ENCODE results near the gene TRAF3.
A peak's percentile ranks its signal among the peaks of the same experiment; 100 is the strongest.

TRAF3 gene, protein sequence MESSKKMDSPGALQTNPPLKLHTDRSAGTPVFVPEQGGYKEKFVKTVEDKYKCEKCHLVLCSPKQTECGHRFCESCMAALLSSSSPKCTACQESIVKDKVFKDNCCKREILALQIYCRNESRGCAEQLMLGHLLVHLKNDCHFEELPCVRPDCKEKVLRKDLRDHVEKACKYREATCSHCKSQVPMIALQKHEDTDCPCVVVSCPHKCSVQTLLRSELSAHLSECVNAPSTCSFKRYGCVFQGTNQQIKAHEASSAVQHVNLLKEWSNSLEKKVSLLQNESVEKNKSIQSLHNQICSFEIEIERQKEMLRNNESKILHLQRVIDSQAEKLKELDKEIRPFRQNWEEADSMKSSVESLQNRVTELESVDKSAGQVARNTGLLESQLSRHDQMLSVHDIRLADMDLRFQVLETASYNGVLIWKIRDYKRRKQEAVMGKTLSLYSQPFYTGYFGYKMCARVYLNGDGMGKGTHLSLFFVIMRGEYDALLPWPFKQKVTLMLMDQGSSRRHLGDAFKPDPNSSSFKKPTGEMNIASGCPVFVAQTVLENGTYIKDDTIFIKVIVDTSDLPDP

DNA sequence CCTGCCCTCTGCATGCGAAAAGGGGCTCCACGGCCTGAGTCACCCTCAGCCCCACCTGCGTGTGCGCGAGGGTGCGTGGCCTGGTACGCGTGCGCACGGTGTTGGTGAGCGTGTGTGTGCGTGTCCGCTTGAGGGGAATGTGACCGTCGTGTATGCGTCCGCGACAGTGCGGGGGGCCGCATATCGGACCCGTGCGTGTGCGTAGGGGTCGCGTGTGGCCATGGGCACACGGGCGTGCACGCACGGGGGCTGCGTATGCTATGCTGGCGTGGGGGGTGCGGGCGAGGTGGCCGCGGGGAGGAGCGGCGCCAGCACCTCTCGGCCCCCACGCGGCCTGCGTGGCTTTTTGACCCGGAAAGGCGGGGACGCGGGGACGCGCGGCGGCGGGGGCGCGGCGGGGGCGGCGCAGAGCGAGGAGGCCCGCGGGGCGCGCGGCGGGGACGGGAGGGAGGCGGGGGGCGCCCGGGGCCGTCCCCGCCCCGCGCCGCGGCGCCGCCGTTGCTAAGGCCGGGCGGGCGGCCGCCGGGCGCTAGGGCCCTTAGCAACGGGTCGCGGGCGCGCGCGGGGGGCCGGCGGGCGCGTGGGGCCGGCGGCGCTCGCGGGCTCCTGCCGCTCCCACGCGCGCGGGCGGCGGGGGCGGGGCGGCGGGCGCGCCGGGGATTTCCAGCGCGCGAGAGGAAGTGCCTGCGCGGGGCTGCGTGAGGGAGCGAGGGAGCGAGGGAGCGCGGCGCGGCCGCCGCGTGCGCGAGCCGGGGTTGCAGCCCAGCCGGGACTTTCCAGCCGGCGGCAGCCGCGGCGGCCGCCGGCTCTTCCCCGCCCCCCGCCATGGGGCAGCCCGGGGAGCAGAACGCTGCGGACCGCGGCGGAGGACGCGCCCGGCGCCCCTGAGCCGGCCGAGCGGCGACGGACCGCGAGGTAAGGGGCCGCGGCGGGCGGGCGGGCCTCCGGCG lies at the start of gene TRAF3:
Gene TRAF3, plus strand, starts transcription at position 689 of the 950 bp plus-strand sequence. CDS start 92,753 bp downstream, outside the sequence.
- peak; percentile 77 to 80 for DNase-seq (ENCODE audit: low read depth in 2 of 2)

DNA sequence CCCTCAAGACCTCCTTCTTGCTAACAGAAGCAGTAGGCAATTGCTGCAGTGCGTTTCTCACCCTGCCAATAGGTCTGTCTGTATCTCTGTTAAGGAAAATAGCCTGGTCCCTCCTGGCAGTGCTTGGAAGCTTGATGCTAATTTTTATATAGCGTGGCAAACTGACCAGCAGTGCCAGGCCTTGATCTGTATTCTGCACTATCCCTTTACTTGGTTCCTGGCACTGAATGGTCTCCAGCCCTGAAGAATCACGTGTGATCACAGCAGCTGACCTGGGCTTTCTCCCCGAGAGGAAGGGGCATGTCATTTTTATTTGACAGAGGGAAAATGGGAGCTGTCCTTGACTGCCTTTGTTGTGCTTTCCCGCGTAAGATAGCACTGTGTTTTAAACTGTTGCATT lies 48.7 kb upstream of the TRAF3 start:
- no peak for DNase-seq (ENCODE audit: low read depth in 2 of 2)

DNA sequence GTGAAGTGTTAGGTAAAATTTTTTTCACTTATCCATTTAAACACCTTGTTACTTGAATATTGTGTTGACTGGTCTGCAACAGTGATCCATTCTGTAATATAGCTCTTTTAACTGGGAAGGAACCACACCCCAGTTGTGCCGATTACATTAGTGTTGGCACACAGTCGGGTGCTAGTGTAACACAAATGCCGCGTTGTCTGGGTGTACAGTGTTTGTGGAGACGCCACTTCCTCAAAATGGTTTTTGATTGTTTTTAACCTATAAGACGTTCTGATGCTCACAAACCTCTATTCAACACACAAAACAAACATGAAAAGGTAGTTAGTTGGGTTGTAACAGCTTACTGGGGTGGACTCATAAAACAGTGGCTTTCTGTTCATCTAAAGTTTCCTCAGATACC lies 48.0 kb upstream of the TRAF3 start:
- no peak for DNase-seq (ENCODE audit: low read depth in 2 of 2)

DNA sequence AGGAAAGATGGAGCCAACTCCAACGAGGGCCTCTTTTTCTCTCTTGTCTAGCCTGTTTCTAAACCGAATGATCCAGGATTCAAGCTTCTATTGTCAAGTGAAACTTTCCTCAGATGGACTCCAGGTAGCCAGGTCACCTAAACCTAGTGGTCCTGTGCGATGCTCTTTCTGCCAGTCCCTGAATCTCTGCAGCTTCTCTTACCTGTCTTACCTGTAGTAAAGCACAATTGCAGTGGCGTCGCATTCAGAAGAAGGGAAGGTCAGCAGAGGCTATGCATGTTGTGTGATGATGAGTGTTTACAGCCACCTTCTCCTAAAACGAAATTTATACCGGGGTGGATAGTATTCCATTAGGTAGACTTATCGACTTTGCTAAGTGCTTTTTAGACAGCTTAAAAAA lies 47.4 kb upstream of the TRAF3 start:
- DNase-seq (ENCODE audit: low read depth in 2 of 2), result no peak

DNA sequence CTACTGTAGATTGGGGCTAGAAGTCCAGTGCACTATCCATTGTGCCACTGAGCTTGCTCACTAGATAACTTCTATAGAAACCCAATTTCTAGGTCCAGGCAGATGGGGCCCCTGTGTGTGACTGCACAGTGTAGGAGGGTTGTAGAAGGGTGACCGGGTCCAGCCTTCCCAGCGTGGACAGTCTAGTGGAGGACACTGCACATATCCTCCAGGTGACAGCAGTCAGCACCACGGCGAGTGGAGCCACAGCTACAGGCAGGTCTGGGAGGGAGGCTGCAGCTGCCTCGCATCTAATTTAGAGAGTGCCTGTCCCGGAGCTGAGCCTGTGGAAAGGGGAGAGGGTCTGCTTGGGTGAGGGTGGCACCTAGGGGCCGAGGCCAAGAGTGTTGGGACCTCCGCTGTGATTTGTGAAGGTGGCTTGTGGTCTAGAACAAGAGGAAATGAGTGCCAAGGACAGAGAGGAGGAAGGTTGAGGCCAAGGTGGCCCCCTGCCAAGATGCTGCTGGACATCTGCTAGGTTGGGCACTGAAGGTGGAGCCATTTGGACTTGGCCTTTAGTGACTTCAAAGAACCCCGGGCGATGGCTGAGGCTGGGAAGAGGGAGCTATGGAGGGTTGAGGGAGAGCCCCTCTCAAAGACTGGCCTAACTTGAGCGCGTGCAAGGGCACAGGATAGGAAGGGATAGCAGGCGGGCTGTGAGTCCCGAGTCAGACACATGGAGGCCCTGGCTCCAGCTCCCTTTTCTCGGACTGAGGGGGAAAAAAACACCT lies 46.0 kb upstream of the TRAF3 start:
- DNase-seq (ENCODE audit: low read depth in 2 of 2), result no peak

DNA sequence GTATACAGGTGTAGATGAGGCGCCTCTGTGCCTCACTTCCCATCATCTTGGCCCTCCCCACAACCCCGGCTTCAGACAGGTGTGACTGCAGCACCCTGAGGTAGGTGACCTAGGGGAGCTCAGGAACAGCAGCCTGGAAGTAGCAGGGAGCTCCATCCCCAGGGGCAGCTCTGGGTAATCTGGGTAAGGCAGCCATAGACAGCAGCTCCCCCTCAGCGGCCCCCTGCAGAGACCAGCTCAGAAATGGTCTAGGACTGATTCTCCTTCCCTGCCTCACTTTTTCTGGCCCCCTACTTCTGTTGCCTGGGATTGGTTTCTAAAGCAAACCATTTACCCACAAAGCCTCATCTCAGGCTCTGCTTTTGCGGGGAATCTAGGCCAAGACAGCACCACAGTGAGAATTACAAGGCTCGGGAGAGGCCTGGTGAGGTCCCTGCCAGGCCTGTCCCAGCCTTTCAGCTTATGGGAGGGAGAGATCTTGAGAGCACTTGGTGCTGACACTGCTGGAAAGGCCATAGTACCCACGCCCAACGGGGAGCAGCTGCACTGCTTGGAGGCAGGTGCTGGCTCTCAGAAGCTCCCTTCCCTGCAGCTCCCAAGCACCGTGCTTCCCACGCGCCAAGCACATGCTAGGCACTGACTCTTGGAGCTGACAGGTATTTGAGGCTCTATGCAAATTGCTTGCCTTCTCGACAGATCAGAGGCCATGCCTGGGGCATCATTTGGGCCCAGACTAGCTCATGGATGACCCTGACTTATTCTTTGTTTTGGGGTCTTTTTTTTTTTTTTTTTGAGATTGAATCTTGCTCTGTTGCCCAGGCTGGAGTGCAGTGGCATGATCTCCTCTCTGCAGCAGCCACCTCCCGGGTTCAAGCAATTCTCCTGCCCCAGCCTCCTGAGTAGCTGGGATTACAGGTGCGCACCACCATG lies 45.1 kb upstream of the TRAF3 start:
- no peak for DNase-seq (ENCODE audit: low read depth in 2 of 2)

DNA sequence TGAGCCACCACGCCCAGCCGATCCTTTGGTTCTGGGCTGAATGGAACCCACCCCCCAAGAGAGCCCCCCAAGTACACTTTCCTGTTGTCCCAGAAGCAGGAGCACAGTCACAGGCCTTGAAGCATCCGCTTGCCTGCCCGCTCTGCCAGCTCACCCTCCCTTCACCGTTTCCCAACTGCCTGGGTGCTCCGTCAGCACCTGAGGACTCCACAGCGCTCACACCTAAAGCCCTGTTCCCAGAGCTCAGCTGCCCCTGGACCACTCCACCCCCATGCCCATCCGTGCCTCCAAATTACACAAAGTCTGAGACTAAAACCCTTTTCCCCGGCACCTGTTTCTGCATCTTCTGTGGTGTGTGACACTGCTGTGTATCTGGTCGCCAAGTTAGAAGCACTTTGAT lies 44.3 kb upstream of the TRAF3 start:
- DNase-seq (ENCODE audit: low read depth in 2 of 2), result no peak

DNA sequence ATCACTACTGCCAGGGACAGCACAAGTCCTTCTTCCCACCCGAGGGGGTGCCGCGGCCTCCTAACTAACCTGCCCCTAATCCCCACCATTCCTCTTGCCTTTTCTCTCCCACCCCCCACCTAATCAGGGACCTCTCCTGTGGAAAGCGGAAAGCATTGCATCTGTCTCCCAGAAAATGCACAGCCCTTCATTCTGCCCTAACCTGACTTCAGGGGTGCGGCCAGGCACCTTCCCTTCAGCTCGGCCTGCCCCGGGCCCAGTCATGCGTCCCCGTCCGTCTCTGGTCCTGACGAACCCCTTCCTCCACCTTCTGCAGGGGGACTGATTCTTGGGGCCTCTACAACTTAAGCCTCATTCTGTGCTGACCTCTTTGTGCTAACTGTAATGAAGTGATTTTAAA lies 43.9 kb upstream of the TRAF3 start:
- no peak for DNase-seq (ENCODE audit: low read depth in 2 of 2)

DNA sequence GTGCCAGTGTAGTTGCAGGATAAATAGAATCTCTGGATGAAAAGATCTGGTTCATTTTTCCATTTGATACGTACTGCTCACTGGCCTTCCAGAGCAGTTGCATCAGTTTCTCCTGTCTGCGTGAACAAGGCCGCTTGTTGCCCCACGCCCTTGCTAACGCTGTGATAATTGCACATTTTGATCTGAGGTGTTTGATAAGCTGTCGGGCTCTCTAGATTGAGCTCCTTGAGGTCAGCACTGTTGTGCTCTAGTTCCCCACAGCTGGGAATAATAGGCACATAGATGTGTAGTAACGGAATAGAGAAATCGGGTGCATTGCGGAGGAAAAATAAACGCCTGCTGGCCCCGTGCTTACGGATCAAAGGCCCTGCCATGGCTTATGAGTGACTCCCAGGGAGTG lies 42.8 kb upstream of the TRAF3 start:
- DNase-seq (ENCODE audit: low read depth in 2 of 2), result no peak

DNA sequence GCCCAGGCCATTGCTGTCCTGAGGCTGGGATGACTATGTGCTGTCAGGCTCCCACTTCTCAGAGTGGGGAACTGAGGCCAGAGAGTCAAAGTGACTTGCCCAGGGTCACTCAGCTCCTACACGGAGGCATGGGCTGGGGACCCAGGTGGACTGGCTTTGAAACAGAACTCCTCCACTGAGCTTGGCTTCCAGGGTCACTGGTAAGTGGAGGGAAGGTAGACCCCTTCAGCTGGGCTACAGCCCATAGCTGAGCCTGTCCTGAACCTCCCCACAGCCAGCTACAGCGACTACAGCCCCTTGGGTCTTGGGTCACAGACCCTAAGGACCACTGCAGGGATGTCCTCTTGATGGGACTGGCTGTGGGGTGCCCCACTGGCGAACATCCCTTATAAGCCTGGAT lies 40.3 kb upstream of the TRAF3 start:
- no peak for DNase-seq (ENCODE audit: low read depth in 2 of 2)

DNA sequence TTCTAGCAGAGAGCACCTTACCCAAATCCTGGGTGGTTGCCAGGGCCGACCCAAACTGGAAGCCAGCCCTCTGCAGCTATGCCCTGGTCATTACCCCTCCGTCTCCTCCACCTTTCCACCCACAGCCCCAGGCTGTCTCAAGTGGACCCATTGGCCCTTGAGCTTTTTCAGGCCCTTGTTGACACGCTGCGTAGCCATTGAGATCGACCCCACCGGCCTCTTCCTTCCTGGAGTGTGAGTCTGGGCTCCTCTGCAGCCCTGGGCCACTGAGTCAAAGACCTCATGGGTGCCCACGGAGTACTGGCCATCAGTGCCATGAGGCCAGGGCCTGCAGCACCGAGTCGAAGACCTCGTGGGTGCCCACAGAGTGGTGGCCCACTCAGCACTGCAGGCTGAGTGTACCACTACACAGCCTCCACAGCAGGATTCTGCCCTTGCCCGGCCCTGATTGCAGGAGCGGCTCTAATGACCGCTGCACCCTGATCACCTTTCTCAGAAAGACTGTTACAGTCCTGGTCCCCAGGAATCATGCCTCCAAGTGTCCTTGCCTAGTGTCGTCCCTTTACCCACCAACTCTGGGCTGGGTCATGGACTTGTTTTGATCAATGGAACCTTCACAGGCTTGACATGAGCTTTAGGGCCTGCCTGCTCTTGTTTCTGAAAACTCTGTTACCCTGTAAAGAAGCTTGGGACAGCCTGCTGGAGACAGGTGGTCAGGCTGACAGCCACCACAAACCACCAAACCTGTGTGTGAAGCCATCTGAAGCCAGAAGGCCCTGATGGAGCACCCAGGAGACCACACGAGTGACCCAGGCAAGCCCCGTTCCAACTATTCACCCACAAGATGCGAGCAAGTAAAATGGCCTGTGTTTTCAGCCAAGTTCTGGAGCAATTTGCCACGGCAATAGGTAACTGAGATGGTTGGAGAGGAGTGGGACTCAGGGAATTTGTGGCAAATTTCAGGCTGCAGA lies 39.6 kb upstream of the TRAF3 start:
- no peak for DNase-seq (ENCODE audit: low read depth in 2 of 2)

DNA sequence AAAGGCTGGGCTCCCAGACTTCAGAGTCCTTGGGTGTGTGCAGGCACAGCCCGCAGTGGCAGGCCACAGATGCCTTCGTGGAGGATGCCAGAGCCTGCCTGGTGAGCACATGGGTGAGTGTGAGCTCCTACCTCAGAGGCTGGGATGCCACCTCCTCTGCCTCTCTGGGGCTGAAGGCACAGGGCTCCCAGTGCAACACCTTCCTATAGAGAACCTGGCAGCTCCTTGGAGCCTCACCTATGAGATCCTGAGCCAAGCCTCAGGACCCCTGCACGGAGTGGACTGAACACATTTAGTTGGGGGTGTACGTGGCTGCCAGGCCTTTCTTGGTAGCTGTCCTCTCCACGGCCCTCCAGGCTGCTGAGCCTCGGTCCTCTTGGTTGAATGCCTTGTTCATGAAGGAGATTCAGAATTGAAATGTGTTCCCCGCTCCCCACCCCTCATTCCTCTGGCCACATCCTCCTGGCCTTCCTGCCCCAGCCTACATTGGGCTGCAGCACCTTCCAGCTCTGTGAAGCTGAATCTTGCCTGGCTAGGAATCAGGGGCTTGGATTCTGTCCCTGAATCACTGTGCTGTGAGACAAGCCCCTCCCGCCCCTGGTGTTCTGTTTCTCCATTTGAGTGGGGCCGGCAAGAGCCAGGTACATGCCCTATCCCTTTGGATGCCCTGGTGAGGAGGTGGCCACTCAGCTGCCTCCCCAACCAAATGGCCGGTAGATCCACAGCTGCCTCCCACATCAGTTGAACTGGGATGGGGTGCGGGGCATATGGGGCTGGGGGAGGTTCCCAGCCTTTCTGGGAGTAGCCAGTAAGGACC lies 38.7 kb upstream of the TRAF3 start:
- DNase-seq (ENCODE audit: low read depth in 2 of 2), result no peak

DNA sequence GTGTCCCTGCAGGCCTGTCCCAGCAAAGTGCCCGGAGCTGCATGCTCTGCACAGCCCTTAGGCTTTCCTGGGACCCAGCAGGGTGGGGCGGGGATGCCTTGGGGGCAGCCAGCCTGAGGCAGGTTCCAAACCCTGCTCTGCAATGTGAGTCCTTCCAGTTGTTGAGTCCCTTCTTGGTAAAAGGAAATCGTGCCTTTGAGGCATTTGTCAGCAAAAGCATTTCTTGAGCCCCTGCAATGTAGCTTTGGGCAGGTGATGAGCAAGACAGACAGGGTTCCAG lies 38.1 kb upstream of the TRAF3 start:
- DNase-seq (ENCODE audit: low read depth in 2 of 2), result no peak

DNA sequence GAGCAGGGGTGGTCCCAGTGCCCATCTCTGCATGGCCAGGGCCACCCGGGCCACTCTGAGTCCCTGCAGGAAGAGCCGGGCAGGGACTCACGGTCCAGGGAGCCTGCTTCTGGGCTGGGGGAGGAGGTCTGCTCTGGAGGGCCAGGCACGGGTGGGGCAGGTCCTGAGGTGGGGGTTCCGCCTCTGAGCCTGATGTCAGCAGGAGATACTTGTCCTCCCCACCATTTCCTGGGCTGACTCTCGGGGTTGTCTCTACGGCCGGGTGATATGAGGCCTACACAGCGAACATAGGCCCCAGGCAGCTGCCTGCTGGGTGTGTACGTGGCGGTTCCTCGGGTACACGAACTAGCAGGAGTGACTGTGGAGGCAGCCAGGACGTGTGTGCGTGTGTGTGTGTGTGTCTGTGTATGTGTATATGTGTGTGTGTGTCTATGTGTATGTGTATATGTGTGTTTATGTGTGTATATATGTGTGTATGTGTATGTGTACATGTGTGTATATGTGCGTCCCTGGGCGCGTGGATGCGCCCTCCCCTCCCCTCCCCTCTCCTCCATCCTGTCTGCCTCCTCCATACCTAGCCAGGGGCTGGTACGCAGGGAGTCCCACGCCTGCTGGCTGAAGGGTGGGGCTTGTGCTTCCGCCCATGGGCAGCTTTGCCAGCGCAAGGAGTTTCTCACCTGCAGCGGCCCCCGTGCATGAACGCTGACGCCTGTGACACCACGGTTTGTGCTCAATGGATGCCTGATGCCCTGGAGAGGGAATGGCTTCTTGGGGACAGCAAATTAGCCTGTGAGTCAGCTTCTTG lies 30.4 kb upstream of the TRAF3 start:
- no peak for DNase-seq (ENCODE audit: low read depth in 2 of 2)

DNA sequence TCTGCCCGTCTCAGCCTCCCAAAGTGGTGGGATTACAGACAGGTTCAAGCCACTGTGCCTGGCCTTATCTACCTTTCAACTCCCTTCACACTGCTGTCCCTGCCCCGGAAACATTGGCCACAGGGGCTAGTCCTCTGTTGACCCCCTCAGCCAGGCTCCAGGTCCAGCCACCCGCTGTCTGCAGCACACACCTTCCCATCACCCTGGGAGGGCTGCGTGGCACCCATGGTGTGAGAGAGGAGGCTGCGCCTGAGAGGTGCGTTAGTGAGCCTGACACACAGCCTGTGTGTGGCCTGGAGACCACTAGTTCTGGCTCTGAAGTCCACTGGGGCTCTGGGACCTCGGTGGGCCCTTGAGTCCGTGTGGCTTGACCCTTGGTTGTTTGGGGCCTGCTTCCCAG lies 28.4 kb upstream of the TRAF3 start:
- DNase-seq (ENCODE audit: low read depth in 2 of 2), result no peak

DNA sequence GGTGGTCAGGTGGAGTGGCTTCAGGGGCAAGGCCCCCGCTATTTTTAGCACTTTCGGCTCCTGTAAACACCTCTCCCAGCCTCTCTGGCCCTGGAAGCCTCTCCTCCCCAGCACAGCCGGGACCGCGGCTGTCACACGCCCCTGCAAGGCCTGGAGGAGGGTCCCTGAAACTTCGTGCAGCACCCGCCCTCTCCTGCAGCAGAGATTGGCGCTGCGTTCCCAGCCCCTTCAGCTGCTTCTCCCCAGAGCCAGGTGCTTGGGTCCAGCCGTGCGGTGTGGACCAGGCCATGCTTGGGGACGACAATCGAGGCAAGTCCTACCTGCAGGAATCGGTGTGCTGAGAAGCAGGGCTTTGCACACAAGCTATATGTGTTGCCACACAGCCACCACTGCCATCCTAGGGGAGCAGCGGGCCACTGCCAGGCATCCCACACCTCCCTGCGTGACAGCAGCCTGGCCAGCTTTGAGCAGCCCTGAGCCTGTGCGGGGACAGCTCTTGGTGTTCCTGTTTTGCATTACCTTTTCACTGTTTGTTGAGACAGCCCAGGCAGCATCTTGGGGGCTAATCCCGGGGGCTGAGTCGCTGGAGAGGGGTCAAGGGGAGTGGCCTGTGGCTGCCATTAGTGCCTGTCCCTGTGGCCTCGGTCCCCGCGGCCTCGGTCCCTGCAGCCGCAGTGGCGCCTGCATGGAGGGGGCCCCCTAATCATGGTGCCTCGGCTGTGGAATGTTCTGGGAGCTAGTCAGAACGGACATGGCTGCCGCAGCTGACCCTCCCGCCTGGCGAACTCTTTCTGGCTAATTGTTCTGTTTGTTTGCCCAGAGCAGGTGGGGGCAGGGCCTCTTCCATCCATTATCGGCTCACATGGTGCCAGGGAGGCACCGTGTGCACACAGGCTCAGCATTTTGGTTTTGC lies 27.6 kb upstream of the TRAF3 start:
- no peak for DNase-seq (ENCODE audit: low read depth in 2 of 2)

DNA sequence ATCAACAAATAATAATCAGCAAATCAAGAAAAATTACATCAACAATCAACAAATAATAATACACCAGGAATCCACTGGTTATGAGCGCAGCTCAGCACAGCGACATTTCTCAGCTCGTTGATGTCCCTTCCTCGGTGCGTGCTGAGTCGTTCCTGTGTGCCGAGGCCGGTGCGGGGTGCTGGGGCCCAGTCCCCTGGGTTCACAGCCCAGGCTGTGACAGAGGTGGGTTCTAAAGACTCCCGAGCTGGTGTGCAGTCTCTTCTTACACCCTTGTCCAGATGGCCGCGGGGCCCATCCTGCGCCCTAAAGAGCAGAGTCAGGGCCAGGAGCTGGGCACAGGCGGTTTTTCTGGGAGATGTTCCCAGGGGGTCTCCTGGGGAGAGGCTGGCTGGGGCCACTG lies 26.9 kb upstream of the TRAF3 start:
- no peak for DNase-seq (ENCODE audit: low read depth in 2 of 2)
